Muscle of leg (tissue), 11 donors: ENCODE results near the gene ASB2. TPM values are rescaled to one million over a fixed set of nuclear protein-coding genes. Genes with fewer than 3 reads are reported as not detected.
A peak's percentile ranks its signal among the peaks of the same experiment; 100 is the strongest.

ENCODE experiments used
- DNase-seq: peaks from one replicate; pipeline ENCODE4 v3.0.0; 2013
- H3K27ac ChIP-seq: one replicate; pipeline ENCODE4 v1.5.1; 2013; ENCODE audit warnings: mild to moderate bottlenecking, low read length, control low read depth
- H3K27me3 ChIP-seq: one replicate; pipeline ENCODE4 v1.6.1; 2013; ENCODE audit warnings: low read length; ENCODE audit not compliant: control insufficient read depth, insufficient read depth
- H3K36me3 ChIP-seq: one replicate; pipeline ENCODE4 v1.6.1; 2013; ENCODE audit warnings: low read length; ENCODE audit not compliant: control insufficient read depth, insufficient read depth
- H3K4me1 ChIP-seq: one replicate; pipeline ENCODE4 v1.6.1; 2013; ENCODE audit warnings: low read length; ENCODE audit not compliant: control insufficient read depth, insufficient read depth
- H3K4me3 ChIP-seq: one replicate; pipeline ENCODE4 v1.5.1; 2013; ENCODE audit warnings: low read length, control low read depth
- H3K9me3 ChIP-seq: replicated peaks from 2 replicates; pipeline ENCODE4 v1.6.1; 2013; ENCODE audit warnings: low read depth, low read length; ENCODE audit not compliant: control insufficient read depth
- WGBS: methylation state at CpG from one replicate; pipeline ENCODE4 v1.1.5; 2013; ENCODE audit warnings: missing lambda C conversion rate; ENCODE audit not compliant: insufficient coverage; 5-methylcytosine and 5-hydroxymethylcytosine counted together
- polyA plus RNA-seq, 8 donors: library from polyadenylated mRNA; unstranded; fragments of 120-200 nt; gene quantifications; one replicate each; pipeline versions ENCODE4 v1.2.1 to v1.2.3, GENCODE V29; 2013; ENCODE audit warnings: inconsistent platforms in 1 of 8, low replicate concordance in 1 of 8; ENCODE audit not compliant: insufficient read length in 8 of 8, insufficient read depth in 1 of 8
- total RNA-seq: library from RNA; stranded (reverse); fragments of 120-200 nt; gene quantifications from one replicate; pipeline ENCODE4 v1.2.4, GENCODE V29; 2013

Gene ASB2
- total and polyA plus RNA-seq, 9 donors, result 15.0 to 32.3 (median 23.0) TPM

DNA sequence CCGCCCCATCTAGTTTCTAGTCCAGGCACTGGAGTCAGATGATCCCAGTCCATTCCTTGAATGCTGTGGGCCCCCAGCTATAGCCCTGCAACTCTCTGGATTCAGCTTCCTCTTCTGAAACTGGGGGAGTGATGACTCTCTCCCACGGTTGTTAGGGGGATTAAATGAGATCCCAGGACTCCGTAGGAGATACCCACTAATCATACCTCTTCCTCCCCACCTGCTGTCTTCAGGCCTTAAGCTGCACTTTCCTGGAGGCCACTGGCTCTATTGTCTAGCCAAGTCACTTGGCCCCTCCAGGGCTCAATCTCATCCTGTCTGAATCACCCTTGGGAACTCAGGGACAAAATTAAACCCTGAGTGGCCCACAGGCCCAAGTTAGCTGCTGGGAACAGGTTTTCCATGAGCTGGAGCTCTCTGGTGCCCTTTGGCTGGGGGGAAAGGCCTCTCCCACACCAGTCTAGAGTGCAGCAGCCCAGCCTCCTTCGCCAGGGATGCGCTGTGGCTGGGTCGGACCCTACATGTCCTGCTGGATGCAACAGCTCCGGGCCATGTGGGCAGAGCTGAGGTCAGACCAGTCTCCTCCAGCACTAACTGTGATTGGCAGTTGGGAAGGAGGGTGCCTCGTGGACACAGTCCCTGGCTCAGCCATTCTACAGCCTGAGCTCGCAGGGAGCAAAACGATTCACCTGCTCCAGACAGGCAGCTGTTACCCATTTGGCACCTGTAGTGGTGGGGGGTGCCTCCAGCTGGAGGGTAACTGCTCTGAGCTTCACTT, 6.0 kb upstream of the ASB2 start:
- H3K27me3 ChIP-seq, result no peaks in the 10 kb centered on the region
- H3K27ac ChIP-seq, result peak overlapping the region; percentile 69
- no peak for DNase-seq
- peaks cover 72% of the 10 kb centered on the region for H3K4me1 ChIP-seq
- 76% methylated on average over 5 of the region's 10 CpGs for WGBS
- no peaks in the 10 kb centered on the region for H3K9me3 ChIP-seq
- no peak overlapping the region for H3K4me3 ChIP-seq
- H3K36me3 ChIP-seq, result no peaks in the 10 kb centered on the region

DNA sequence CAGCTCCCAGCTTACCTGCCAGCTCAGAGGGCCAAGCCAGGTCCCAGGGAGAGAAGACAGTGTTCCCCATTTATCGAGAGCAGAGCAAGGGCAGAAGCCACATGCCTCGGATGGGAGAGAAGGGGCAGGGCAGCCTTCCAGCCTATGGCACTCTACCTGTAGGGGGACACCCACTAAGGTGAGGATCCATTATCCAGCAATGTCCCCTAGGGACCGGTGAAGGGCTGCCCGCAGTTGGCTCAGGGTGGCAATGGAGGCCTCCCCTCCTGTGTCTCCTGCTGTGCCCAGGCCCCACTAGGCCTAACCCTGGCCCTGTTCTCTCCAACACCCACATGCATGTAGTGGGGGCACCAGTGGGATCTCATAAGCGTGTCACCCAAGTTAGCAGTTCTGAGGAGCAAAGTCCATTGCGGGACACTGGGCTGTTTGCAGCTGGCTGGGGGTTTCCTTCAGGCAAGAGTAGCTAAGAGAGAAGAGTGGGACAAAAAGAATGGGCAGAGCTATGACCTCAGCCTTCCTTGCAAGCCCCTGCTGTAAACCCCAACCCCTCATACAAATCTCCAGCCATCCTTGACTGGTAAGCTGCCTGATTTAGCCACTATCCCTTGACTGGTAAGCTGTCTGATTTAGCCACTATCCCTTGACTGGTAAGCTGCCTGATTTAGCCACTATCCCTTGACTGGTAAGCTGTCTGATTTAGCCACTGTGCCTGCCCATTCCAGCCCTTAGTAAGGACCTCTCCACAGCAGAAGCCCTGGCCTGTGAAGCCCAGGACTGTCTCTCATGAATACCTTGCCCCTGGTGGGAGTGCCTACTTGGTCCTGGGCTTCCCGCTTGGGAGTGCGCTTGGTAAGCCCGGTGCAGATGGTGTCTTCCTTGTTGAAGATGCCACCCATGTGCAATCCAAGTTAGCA, 5.2 kb upstream of the ASB2 start:
- Histone ChIP-seq H3K27ac (peak overlapping the region; percentile 69), H3K4me3 (no peak overlapping the region), H3K9me3 (no peaks in the 10 kb centered on the region), H3K4me1 (peaks cover 72% of the 10 kb centered on the region), H3K27me3 (peaks cover 2% of the 10 kb centered on the region), H3K36me3 (no peaks in the 10 kb centered on the region)
- 76% methylated on average over 3 of the region's 9 CpGs for WGBS
- no peak for DNase-seq

DNA sequence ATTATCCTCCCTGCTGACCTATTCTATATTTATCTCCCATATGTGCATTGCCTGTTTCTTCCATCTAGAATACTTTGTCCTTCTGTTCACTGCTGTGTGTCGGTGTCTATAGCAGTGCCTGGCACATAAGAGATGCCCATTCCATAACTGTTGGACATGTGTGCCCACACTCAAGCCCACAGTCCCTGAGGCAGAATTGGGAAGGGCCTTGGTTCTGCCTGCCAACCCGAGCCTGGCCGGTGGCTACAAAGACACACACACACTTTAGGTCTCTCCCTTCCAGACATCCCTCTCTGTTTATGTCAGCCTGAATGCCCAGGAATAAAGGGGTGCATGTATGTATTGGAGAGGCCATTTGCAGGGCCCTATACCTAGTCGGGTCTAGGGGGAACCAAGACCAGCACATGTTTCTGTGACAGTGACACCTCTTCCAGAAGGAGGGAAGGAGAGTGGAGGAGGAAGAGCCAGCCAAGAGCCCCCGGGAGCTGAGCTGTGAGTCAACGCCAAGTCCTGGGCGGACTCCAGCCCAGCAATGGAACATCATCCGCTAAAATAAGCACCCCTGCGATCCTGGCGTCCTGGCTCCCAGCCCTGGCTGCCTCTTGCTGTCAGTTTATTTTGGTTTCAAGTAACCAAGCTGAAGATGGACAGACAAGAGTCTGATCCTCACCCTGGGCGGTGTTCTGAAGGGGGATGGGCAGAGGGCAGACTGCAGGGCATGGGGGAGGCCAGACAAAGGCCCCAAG, 4.3 kb upstream of the ASB2 start:
- Histone ChIP-seq H3K4me3 (no peak overlapping the region), H3K27me3 (peaks cover 2% of the 10 kb centered on the region), H3K27ac (peak overlapping the region; percentile 62), H3K36me3 (no peaks in the 10 kb centered on the region), H3K9me3 (no peaks in the 10 kb centered on the region), H3K4me1 (peaks cover 72% of the 10 kb centered on the region)
- DNase-seq, result peak; percentile 80
- WGBS, result 57% methylated on average over 8 of the region's 11 CpGs

DNA sequence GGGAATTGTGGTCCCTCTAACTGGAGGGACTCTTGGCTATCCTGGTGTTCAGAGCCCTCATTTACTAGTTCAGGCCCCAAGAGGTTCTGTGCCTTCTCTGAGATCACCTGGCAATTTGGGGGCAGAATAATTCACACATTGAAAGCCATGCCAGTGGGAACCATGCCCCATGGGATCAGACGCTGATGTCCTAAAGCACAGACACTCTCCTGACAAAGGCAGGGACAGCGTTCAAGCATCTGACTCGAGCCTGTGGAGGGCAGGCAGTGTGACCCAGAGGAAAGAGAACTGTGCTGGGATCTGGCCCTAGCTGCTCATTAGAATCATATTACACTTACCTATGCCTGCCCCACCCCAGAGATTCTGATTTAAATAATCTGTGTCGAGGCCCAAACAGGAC, 2.4 kb upstream of the ASB2 start:
- peaks cover 2% of the 10 kb centered on the region for H3K27me3 ChIP-seq
- no peaks in the 10 kb centered on the region for H3K36me3 ChIP-seq
- no peaks in the 10 kb centered on the region for H3K9me3 ChIP-seq
- H3K27ac ChIP-seq, result no peak overlapping the region
- H3K4me3 ChIP-seq, result no peak overlapping the region
- peaks cover 76% of the 10 kb centered on the region for H3K4me1 ChIP-seq
- WGBS, result 67% methylated on average over 4 of the region's 4 CpGs
- no peak for DNase-seq

DNA sequence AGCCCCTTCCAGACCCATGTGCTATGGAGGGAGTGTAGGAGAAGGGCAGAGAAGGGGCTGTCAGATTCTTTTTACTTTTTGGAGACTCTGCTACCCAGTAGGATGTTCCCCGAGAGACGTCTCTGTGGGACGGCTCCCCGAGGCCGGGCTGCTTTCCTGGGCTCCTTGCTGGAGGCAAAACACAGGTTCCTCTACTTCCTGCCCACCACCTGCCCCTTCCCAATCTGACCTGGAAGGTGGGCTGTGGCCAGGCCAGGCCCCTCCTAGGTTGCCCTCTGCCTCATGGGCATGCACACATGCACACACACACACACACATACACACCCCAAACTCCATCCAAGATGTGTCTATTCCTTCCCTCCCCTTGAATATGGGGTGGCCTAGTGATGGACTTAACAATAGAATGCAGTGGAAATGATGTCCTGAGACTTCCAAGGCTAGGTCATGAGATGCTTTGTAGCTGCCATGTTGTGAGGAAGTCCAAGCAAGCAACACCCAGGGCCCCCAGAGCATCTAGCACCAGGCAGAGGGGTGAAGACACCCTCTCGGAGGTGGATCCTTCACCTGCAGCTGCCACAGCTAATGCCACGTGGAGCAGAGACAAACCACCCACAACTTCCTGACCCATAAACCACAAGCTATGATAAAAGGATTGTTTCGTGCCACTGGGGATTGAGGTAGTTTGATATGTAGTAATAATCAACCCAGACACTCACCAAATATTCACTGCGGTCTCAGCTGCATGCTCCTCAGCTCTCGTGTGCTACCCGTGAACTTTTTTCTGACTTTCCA, 1.6 kb upstream of the ASB2 start:
- peaks cover 75% of the 10 kb centered on the region for H3K4me1 ChIP-seq
- H3K4me3 ChIP-seq, result no peak overlapping the region

DNA sequence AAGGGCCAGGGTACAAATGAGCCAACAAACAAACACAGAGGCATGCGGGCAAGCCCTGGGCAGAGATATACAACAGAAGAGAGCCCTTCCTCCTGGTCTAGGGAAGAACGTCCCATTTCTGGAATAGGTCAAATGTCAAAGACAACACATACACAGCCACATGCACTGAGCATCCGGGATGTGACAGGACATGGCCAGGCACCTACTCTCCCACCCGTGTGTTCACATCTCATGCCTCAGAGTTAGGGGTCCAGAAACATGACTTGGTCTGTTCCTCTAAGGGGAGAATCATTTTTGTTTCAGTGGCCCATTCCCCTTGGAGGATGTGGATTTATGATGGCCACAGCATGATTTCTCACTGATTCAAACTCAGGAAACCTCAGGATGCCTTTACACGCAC, 801 bp upstream of the ASB2 start:
- Histone ChIP-seq H3K4me3 (no peak overlapping the region), H3K27ac (no peak overlapping the region), H3K4me1 (peaks cover 72% of the 10 kb centered on the region), H3K9me3 (no peaks in the 10 kb centered on the region), H3K27me3 (peaks cover 2% of the 10 kb centered on the region), H3K36me3 (no peaks in the 10 kb centered on the region)
- 80% methylated on average over 4 of the region's 5 CpGs for WGBS
- DNase-seq, result no peak

More for the DNA sequence above, 1.6 kb upstream of the ASB2 start:
- DNase-seq, result no peak
- 80% methylated on average over 8 of the region's 11 CpGs for WGBS
- Histone ChIP-seq H3K27me3 (peaks cover 2% of the 10 kb centered on the region), H3K9me3 (no peaks in the 10 kb centered on the region), H3K36me3 (no peaks in the 10 kb centered on the region), H3K27ac (no peak overlapping the region)

DNA sequence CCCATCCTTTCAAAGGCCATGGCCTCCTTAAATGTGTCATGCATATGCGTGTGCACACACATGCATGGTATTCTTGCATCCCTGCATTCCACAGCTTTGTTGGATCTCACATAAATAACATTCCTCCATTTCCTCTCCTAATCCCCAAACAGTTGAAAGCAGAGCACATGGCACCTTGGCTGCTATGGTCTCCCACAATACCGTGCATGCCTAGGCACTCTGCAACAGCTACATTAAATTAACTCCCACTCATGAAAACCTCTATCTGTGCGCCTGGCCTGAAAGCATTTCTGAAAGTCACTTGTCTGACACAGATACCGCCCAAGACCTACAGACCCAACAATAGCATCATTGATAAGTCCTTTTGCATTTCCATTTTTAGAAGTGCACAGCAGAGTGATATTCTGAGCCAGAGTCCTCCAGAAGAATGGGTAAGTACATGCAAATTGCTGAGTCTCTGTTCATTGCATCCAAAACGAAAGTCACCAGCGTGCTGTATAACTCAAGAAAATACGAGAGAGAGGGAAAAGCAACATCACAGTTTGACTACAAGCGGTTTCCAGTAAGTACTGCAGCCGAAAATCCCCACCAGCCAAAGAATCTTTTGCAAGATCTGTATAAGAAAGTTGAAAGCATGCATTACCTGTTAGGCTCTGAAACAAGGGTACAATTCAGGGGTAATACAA, 436 bp downstream of the ASB2 start:
- peaks cover 2% of the 10 kb centered on the region for H3K27me3 ChIP-seq
- no peak for DNase-seq
- peaks cover 66% of the 10 kb centered on the region for H3K4me1 ChIP-seq
- 57% methylated on average over 3 of the region's 9 CpGs for WGBS
- H3K27ac ChIP-seq, result peak overlapping the region; percentile 59
- H3K4me3 ChIP-seq, result peak overlapping the region; percentile 11
- H3K36me3 ChIP-seq, result no peaks in the 10 kb centered on the region
- H3K9me3 ChIP-seq, result no peaks in the 10 kb centered on the region

DNA sequence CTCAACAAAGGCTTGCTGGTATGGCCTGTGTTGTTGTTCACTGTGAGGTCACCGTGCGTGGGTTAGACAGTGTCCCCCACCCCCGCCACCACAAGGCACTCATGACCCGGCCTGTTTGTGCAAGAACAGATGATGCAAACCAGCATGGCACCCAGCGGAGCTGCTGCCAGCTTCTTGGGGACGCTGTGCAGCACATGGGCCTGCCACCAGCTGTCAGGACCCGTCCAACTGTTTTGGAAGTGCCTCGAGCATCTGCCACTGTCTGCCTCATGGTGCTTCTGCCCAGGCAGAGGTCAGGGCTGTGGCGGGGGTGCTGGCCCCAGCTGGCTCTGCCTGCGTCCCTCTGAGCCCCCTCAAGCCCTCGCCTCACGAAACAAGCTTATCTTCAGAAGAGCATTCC, 1.5 kb downstream of the ASB2 start:
- peak; percentile 81 for DNase-seq
- H3K4me1 ChIP-seq, result peaks cover 66% of the 10 kb centered on the region
- peaks cover 2% of the 10 kb centered on the region for H3K27me3 ChIP-seq
- H3K36me3 ChIP-seq, result no peaks in the 10 kb centered on the region
- 82% methylated on average over 12 of the region's 12 CpGs for WGBS
- no peaks in the 10 kb centered on the region for H3K9me3 ChIP-seq
- H3K27ac ChIP-seq, result peak overlapping the region; percentile 51
- no peak overlapping the region for H3K4me3 ChIP-seq

DNA sequence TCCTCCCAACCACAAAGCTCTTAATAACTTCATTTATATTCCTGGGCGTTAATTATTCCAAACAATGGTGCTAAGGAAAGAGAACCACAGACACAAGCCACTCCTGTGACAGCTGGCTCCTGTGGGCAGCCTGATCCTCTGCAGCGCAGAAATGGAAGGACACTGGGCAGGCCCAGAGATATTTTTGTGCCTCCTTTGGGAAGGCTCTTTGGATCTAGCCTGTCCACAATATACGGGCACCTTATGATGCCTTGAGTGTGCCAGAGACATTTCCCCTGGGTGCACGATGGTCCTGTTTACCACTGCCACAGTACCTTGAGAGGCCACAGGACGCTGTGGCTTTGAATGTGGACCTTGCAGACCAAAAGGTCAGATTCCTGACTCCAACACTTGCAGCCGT, 2.1 kb downstream of the ASB2 start:
- peak overlapping the region; percentile 40 for H3K27ac ChIP-seq
- DNase-seq, result no peak
- no peaks in the 10 kb centered on the region for H3K9me3 ChIP-seq
- H3K27me3 ChIP-seq, result peaks cover 2% of the 10 kb centered on the region
- WGBS, result 77% methylated on average over 6 of the region's 6 CpGs
- peaks cover 72% of the 10 kb centered on the region for H3K4me1 ChIP-seq
- no peaks in the 10 kb centered on the region for H3K36me3 ChIP-seq
- no peak overlapping the region for H3K4me3 ChIP-seq
